HG02571 (cell line): ENCODE data around the gene PPP2R5C.

Experiments
- ATAC-seq: cut with Tn5 transposase; IDR thresholded peaks from one replicate; pipeline ENCODE4 v1.9.1; 2021; ENCODE audit warnings: mild to moderate bottlenecking, moderate library complexity; ENCODE audit not compliant: unreplicated experiment

PPP2R5C gene

DNA sequence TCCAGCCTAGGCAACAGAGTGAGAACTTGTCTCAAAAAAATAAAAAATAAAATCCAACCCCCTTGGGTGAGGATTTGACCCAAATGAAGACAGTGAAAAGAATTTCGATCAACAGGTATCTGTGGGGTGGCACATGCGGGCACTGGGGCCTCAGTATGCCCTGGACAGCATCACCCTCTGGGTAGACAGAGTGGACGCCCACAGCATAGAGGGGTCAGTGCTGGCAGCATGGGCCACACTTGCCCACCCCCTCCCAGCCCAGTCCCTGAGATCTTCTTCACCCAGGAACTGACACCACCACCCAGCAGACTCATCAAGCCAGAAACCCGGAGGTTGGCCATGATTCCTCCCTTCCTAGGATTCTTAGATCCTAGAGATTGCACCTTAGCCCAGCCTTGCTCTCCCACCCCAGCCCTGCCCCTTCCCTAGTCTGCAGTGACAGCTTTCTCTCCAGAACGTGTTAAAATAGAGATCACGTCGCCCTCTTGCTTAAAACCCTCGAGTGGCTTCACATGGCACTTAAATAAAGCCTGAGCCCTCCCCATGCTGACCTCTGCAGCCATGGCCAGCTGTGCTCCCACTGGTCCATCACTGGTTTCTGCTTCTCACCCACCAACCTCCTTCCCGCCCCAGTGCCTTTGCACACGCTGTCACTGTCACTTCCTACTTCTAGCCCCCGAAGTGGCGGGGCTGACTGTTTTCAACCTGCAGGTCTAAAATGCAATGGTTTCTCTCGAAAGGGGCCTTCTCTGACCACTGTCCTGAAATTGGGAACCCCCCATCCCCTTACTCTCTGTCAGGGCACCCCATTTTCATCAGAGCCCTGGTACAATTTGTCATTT lies 176.6 kb downstream of the PPP2R5C start:
- ATAC-seq = no peak

DNA sequence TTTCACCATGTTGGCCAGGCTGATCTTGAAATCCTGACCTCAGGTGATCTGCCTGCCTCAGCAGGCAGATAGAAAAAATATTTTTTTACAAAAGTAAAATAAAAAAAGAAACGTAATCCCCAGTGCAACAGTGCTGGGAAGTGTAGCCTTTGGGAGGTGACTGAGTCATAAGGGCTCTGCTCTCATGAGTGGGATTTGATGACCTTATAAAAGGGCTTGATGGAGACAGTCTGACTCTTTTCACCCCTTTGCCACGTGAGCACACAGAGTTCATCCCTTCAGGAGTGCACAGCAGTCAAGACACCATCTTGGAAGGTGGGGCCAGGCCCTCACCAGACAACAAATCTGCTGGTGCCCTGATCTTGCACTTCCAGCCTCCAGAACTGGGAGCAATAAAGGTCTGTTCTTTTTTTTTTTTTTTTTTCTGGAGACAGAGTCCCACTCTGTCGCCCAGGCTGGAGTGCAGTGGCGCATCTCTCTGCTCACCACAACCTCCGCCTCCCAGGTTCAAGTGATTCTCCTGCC lies 178.2 kb downstream of the PPP2R5C start:
- no peak for ATAC-seq

DNA sequence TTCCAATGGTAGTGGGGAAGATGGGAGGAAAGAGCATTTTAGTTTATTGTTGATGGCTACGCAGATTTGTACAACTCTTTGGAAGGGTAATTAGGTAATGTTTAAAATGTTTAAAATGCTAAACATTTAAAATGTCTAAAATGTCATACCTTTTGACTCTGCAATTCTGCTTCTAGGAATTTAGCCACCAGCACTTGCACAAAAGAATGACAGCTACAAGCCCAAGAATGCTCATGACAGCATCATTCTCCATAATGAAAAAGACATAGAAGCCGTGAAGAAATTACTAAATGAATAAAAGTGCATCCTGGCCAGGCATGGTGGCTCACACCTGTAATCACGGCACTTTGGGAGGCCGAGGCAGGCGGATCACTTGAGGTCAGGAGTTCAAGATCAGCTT lies 182.9 kb downstream of the PPP2R5C start:
- no peak for ATAC-seq

DNA sequence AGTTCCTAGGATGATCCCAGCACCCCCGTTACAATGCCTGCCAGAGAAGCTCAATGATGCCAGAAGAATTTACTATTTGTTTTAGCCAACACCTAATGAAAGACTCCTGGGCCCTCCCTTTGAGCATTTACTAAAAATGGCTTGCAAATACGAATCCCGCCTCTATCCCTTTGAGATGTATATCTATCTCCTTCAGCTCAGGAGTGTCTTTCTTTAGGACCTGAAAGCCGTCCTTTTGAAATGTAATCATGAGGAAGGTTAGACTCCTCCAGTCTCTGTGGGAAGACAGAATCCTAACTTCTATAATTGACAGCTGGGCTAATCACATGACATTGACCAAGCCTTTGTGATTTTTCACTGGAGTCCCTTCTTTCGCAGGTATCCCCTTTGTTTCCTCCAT lies 183.7 kb downstream of the PPP2R5C start:
- ATAC-seq = no peak

DNA sequence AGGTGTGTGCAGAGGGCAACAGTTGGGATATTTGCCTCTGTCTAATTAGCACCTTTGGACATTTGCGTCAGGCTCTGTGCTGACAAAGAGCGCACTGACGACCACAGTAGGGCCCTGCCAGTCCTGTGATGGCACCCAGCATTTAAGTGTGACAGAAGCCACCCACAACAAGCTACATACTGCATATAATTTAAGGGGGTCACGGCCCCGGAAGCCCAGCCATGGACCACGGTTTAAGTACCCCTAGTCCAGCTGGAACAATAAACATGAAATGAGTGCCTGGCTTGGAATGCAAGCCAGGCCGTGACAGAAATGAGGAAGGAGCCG lies 186.0 kb downstream of the PPP2R5C start:
- ATAC-seq = peak; percentile 7

DNA sequence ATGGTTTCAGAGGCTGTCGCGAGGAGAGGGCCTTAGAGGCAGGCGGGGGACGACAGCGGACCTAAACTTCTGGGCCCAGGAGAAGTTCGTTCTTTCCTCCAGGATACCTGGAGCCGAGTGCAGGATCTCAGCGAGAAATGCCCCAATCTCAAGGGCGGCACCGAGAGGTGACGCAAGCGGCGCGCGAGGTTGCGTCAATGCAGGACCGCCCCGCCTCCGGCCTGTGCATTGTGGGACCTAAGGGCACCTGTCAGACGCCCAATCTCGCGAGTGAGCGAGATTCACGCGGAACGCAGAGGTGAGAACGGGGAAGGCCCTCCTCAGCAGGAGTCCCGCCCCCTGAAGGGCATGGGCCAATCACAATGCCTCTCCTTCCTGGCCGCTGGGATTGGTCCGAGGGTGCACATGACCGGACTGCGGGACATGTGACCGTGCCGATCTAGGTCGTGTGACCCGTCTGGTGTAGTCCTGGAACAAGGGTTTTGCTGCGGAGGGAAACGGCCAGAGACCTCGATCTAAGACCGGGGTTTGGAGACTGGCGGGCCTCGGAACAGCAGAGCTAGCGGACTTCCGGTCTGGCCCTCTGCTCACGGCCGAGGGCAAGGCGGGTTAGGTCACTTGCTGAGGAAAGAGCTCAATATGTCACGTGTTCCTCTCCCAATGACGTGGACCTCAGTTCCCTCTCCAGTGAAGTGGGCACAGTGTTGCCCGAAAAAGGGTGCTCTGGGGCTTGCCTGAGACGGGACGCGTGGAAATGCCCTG lies 186.6 kb downstream of the PPP2R5C start:
- ATAC-seq = peak; percentile 95

DNA sequence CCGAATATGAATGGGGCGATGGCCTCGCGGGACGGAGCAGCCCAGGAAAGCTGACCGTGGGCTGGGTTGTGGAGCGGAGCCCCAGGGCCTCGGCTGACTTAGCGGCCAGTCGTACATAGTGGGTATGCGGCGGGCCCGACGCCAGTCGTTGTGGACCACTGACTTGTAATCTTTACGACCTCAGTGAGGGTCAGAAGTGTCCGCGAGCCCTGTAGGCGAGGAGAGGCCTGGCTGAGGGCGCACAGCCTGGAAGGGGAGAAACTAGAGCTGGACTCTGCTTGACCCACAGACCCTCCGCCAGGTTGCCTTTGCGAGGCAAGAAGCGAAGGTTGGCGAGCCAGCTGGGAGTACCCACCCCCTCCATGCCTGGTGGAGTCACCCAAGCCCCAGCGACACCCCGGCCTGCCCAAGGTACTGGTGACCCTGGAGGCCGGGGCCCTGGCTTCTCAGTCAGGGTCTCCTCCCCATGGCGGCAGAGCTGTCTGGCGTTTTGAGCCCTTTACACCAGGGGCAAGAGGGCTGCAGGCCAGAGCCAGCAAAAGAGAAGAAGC lies 187.2 kb downstream of the PPP2R5C start:
- peak; percentile 1 for ATAC-seq

DNA sequence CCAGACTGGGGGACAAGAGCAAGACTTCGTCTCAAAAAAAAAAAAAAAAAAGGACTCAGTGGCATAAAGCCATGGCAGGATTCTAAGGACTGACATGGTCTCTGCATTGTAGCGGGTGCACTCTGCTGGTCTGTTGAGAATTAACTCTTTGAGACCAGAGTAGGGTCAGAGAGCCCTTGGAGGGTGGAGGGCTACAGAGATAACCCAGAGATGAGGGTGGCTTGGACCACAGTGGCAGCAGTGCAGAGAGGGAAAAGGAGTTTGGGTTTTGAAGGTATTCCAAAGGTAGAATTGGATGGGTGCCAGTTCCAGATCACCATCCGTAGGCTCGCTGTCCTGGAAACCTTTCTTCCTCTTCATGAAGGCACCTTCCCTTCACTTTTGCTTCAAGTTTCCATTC lies 188.6 kb downstream of the PPP2R5C start:
- no peak for ATAC-seq

DNA sequence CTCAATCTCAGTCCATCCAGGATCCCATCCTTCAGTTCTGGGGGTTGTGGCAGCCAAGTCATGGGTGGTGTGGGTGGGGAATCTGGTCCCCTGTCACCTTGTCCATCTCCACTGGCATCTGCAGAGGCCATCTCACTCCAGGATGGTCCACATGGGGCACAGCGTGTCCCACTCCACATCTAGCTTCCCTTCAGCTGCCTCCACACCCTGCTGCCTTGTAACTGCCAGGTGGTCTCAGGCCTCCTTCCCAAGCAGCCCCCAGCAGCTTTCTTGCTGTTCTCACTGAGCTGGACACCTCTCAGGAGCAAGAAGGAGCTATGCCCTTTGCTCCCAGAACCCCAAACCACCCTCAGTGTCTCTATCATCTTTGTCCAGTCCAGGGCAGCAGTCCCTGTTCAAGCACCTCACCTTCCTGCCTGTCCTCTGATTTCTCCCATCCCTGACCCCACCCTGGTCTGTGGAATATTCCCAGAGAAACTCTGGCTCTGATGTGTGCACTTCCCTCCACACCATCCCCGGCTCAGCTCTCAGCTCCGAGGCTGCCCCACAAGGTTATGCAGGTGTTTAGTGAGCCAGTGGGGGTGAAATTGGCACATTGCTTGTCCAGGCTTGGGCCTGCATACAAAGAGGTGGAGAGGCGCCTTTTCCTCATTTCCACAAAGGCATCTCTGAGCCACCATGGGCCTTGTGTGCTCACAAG lies 189.2 kb downstream of the PPP2R5C start:
- ATAC-seq = no peak

DNA sequence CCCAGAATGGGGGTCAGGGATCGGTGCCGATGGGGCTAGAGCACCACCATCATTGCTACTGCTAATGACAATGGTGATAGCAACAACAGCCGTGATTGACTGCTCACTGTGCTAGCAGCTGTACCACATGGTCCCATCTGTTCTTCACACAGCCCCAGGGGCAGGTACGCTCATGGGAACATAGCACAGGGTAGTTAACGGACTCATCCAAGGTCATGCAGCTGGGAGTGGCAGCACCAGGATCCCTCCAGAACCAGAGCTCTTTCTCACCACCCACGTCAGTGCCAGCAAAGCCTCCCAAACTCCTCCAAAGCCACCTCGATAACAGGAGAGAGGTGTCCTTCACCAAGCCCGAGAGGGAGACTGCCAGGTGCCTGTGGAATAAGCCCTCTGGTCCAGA lies 191.6 kb downstream of the PPP2R5C start:
- ATAC-seq = no peak

DNA sequence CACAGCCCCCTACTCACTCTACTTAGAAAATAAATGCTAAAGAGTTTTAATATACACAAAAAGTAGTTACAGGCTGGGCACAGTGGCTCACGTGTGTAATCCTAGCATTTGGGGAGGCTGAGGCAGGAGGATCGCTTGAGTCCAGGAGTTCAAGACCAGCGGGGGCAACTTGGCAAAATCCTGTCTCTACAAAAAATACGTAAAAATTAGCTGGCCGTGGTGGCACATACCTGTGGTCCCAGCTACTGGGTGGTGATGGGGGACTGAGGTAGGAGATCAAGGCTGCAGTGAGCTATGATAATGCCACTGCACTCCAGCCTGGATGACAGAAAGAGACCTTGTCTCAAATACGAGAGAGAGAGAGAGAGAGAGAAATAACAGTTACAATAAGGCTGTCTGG lies 193.0 kb downstream of the PPP2R5C start:
- ATAC-seq = no peak

DNA sequence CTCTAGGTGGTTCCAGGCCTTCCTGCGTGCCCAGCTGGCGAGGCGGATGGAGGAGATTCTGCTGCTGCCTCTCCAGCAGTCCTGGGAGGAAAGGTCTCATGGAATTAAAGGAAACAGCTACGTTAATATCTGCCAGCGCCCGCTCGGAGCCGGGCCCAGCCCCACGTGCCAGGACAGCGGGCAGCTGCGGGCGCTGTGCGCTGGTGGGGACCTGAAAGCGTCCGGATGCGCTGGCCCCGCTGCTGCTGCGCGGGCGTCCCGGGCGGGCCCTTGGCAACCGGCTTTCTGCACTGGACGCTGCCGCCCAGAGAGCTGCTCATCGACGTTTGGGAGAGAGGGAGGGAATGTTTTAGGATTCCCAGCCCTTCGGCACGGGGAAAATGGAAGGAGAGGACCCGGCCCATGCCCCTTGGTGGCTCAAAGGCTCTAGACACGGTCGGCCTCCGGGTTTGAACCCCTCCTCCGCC lies 194.2 kb downstream of the PPP2R5C start:
- no peak for ATAC-seq

DNA sequence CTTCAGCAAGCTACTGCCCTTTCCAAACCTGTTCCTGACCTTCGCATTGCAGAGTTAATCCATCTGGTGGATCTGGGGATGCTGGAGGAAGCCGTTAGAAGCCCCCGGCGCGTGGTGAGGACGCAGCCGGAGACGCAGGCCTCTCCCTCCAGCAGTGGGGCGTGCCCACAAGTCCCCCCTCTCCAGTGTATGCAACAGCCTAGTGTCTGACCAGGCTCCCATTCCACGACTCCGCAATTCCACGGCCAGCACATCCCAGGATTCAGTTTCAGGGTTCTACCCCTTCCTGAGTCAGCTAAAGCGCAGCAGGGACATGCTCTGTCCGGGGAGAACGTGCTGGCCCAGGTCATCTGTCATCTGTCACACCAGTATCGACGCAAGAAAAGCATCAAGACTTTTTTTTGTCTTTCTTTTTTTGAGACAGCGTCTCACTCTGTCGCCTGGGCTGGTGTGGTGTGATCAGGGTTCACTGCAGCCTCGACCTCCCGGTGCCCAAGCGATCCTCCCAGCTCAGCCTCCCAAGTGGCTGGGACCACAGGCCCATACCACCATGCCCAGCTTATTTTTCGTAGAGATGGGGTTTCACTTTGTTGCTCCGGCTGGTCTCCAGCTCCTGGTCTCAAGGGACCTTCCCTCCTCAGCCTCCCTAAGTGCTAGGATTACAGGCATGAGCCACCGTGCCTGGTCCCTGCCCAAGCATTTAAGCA lies 194.8 kb downstream of the PPP2R5C start:
- no peak for ATAC-seq

DNA sequence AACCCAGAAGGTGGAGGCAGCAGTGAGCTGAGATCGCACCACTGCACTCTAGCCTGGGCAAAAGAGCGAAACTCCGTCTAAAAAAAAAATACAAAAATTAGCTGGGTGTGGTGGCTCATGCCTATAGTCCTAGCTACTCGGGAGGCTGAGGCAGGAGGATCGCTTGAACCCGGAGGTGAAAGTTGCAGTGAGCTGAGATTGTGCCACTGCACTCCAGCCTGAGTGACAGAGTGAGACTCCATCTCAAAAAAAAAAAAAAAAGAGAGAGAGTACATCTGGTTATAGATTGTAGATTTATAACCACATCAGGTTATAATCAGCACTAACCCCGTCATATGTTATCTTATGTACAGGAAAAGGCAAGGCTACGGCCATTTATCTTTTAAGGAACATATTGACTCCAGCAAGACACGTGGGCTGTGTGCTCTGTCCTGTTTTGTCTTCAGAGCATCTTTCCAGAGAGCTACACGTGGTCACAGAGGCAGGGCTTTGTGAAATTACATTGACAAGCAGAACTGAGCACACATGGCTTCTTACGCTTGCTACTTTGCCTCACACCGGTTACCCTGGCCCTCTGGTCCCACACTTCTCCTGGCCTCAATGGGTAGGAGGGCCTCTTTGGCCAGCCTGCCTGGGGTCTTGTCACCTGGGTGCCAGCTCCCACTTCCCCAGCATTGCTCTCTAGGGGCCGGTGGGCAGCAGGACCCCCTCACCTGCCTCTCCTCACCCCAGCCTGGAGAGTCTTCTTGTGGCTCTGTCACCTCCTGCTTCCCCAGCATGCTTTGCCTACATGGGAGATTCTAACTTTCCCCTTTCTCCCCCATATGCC lies 196.1 kb downstream of the PPP2R5C start:
- ATAC-seq = no peak

DNA sequence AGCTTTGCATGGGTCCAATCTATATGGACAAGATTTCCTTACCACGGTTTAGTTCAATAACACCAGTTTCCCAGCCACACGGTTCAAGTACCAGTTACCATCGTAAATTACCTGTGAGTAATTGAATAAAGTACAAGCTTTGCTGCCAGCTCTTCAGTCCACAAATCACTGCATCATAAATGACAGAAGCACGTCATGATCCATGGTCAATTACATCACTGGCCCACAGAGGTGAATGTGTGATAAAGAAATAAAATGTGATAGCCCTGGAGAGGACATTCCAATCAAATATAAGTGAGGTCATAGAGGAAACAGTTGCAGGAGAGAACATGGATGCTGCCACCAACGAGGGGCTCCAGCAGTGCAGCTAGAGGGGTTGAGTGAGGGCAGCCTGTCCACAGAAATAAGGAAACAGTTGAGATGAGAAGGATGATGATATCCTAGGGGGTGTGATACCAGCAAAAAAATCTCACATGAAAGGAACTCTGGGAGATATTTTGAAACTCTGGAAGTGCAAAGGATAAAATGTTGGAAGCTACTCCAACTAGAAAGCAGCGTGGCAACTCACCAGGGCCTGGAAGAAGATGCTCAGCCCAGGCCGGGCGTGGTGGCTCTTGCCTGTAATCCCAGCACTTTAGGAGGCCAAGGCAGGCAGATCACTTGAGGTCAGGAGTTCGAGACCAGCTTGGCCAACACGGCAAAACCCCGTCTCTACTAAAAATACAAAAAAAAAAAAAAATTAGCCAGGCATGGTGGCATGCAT lies 197.1 kb downstream of the PPP2R5C start:
- no peak for ATAC-seq

DNA sequence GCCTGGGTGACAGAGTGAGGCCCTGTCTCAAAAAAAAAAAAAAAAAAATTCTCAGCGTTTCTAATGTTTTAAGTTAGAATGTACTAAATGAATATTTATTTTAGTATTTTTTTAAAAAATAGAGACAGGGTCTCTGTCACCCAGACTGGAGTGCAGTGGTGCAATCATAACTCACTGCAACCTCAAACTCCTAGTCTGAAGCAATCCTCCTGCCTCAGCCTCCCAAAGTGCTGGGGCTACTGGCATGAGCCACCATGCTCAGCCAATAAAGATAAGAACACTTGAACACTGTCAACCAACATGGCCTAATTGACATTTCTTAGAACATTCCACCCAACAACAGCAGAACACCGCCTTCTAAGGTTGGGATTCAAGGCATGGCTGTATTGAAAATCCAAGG lies 197.8 kb downstream of the PPP2R5C start:
- ATAC-seq = no peak

DNA sequence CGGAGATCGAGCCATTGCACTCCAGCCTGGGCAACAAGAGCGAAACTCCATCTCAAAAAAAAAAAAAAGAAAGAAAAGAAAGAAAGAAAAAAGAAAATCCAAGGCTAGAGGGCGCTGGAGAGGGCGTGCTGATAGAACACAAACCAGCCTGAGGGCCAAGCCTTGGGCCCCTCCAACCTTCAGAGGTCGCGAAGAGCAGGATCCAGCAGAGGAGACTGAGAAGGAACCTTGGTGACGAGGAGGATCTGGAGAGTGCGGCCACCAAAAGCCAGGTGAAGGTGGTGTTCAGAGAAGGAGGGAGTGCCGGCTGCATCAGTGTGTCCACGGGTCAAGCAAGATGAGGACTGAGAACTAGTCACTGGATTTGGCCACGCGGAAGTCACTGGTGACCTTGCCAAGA lies 198.7 kb downstream of the PPP2R5C start:
- no peak for ATAC-seq

DNA sequence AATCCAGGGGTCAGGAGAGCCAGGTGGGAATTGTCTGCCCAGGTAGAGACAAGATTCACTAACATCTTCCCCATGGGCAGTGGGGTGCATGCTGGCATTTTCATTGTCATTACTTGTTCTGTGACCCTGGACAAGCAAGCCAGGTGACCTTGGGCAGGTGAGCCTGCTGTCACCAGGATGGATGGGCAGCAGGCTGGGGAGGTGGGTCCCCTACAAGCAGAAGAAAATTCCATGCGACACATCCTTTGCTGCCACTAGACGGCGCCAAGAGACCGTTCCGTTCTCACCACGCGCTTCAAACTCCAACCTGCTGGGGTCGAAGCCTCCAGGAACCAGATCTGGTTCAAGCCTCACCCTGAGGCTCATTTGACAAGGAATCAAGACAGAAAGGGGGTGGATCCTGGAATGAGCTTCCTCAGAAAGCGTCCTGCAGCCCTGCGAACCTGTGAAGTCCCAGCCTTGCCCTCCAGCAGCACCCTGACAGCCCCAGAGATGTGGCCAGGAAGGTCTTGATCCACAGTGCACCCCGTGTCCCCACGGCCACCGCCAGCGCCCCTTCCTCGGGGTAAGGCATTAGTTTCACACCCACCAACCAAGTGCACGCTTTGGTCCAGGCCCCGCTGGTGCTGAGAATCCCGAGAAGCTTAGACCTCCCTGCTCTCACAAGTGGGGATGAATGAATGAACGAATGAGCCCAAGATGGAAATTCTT lies 199.7 kb downstream of the PPP2R5C start:
- no peak for ATAC-seq
